Neural cell (in vitro differentiated cells): ENCODE measurements around the gene CDR2.

Experiments
- EP300 ChIP-seq: fragments of 450-650 bp; conservative IDR thresholded peaks from 2 replicates; pipeline ENCODE4 v1.6.1; 2014; ENCODE audit warnings: antibody characterized with exemption, mild to moderate bottlenecking, moderate library complexity; ENCODE audit not compliant: poor library complexity, severe bottlenecking
- EZH2 ChIP-seq: fragments of 200-600, 300-800 bp; shearing (Covaris generic), sonication (generic); IDR thresholded peaks from 2 replicates; pipeline ENCODE4 v1.6.1; 2014; ENCODE audit warnings: antibody characterized with exemption, low read length, borderline replicate concordance, mild to moderate bottlenecking; ENCODE audit not compliant: insufficient read depth, poor library complexity, severe bottlenecking
- MXI1 ChIP-seq: fragments of 450-650 bp; conservative IDR thresholded peaks from 2 replicates; pipeline ENCODE4 v1.6.1; 2014; ENCODE audit warnings: antibody characterized with exemption, mild to moderate bottlenecking; ENCODE audit not compliant: poor library complexity, severe bottlenecking
- POLR2AphosphoS5 ChIP-seq: IDR thresholded peaks from 2 replicates; pipeline ENCODE4 v1.6.1; 2012
- TAF1 ChIP-seq: IDR thresholded peaks from 2 replicates; pipeline ENCODE4 v1.6.1; 2012; ENCODE audit warnings: low read depth
- TF ChIP-seq, protein P1 (sequence below): fragments of 450-650 bp; IDR thresholded peaks from 2 replicates; pipeline ENCODE4 v1.5.1; 2014; ENCODE audit warnings: antibody characterized with exemption, mild to moderate bottlenecking, moderate library complexity; ENCODE audit not compliant: poor library complexity, severe bottlenecking
- TF ChIP-seq, protein P2 (sequence below): IDR thresholded peaks from 2 replicates; pipeline ENCODE4 v1.6.1; 2012; ENCODE audit warnings: borderline replicate concordance

DNA sequence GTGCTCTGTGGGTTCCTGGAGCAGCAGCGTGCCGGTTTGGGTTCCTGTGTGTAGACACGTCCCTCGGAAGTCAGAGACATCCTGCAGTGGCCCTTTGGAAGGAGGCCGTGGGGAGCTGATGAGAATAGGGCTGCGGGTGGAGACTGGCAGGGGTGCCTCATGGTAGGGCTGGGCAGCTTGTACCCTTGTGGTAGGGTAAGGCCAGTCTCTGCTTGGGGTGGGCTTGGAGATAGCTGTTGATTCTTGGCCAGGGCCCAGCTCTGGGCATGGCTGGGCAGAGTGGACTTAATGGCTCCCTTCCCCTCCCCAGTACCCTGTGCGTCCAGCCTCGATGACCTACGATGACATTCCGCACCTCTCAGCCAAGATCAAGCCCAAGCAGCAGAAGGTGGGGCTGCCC is 66.6 kb downstream of the CDR2 start:
- TF ChIP-seq TAF1 (no peak), EZH2 (no peak), EP300 (no peak), POLR2AphosphoS5 (no peak), MXI1 (no peak)
- TF ChIP-seq, protein P1, sequence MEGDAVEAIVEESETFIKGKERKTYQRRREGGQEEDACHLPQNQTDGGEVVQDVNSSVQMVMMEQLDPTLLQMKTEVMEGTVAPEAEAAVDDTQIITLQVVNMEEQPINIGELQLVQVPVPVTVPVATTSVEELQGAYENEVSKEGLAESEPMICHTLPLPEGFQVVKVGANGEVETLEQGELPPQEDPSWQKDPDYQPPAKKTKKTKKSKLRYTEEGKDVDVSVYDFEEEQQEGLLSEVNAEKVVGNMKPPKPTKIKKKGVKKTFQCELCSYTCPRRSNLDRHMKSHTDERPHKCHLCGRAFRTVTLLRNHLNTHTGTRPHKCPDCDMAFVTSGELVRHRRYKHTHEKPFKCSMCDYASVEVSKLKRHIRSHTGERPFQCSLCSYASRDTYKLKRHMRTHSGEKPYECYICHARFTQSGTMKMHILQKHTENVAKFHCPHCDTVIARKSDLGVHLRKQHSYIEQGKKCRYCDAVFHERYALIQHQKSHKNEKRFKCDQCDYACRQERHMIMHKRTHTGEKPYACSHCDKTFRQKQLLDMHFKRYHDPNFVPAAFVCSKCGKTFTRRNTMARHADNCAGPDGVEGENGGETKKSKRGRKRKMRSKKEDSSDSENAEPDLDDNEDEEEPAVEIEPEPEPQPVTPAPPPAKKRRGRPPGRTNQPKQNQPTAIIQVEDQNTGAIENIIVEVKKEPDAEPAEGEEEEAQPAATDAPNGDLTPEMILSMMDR = no peak
- TF ChIP-seq, protein P2, sequence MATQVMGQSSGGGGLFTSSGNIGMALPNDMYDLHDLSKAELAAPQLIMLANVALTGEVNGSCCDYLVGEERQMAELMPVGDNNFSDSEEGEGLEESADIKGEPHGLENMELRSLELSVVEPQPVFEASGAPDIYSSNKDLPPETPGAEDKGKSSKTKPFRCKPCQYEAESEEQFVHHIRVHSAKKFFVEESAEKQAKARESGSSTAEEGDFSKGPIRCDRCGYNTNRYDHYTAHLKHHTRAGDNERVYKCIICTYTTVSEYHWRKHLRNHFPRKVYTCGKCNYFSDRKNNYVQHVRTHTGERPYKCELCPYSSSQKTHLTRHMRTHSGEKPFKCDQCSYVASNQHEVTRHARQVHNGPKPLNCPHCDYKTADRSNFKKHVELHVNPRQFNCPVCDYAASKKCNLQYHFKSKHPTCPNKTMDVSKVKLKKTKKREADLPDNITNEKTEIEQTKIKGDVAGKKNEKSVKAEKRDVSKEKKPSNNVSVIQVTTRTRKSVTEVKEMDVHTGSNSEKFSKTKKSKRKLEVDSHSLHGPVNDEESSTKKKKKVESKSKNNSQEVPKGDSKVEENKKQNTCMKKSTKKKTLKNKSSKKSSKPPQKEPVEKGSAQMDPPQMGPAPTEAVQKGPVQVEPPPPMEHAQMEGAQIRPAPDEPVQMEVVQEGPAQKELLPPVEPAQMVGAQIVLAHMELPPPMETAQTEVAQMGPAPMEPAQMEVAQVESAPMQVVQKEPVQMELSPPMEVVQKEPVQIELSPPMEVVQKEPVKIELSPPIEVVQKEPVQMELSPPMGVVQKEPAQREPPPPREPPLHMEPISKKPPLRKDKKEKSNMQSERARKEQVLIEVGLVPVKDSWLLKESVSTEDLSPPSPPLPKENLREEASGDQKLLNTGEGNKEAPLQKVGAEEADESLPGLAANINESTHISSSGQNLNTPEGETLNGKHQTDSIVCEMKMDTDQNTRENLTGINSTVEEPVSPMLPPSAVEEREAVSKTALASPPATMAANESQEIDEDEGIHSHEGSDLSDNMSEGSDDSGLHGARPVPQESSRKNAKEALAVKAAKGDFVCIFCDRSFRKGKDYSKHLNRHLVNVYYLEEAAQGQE = no peak
